Endothelial cell of umbilical vein (primary cell): ENCODE measurements around the gene SMURF1. TPM values are rescaled to one million over a fixed set of nuclear protein-coding genes. Genes with fewer than 3 reads are reported as not detected.

Experiments
- BruUV-seq: library from RNA; stranded (reverse); fragments of 400-500 nt; replicated peaks from 2 replicates; lab custom pipeline; 2021; lab: Mats Ljungman, UMichigan
- CTCF ChIA-PET: fragments of 300-600, 350-600 bp; sonication (Branson Sonifier 250); formaldehyde crosslinking; loops from one replicate; lab custom pipeline; 2021; ENCODE audit warnings: antibody characterized with exemption, inconsistent platforms; lab: Charles Lee
- POLR2A ChIA-PET: fragments of 300-600, 350-600 bp; sonication (Branson Sonifier 250); formaldehyde crosslinking; loops from one replicate; lab custom pipeline; 2021; ENCODE audit warnings: antibody characterized with exemption, inconsistent platforms; lab: Charles Lee
- DNase-seq: peaks from one replicate; pipeline ENCODE4 v3.0.0-alpha.2; 2011; ENCODE audit warnings: low read depth, low spot score
- FAIRE-seq: peaks from 2 replicates; lab custom pipeline; 2011; peaks lifted over from hg19 to GRCh38; lab: Jason Lieb, UNC
- H2AFZ ChIP-seq: 2 replicates; pipeline ENCODE4 v1.6.0; 2012; ENCODE audit warnings: low read depth, low read length, control low read depth, inconsistent platforms
- H3K27ac ChIP-seq: 2 replicates; pipeline ENCODE4 v1.5.1; 2011; ENCODE audit warnings: low read depth, mild to moderate bottlenecking, control low read depth, low read length, moderate library complexity; ENCODE audit not compliant: insufficient read depth
- H3K27me3 ChIP-seq, 2 experiments: 2 replicates each; pipeline versions ENCODE4 v1.6.0 to v1.6.1; 2011; ENCODE audit warnings: low read length in 2 of 2, mixed read lengths in 1 of 2; ENCODE audit not compliant: control insufficient read depth in 2 of 2, insufficient read depth in 2 of 2
- H3K36me3 ChIP-seq, 2 experiments: 2 replicates in 1 of 2; 3 replicates in 1 of 2; pipeline ENCODE4 v1.5.1; 2011; ENCODE audit warnings: low read length in 2 of 2, mild to moderate bottlenecking in 1 of 2, moderate library complexity in 1 of 2; ENCODE audit not compliant: control insufficient read depth in 2 of 2, insufficient read depth in 2 of 2; ENCODE audit errors: extremely low read depth in 1 of 2
- H3K4me1 ChIP-seq: 3 replicates; pipeline ENCODE4 v1.5.1; 2011; ENCODE audit warnings: mild to moderate bottlenecking, low read length; ENCODE audit not compliant: control insufficient read depth, insufficient read depth; ENCODE audit errors: extremely low read depth
- H3K4me2 ChIP-seq: 2 replicates; pipeline ENCODE4 v1.6.1; 2011; ENCODE audit warnings: low read length, control low read depth, mixed read lengths; ENCODE audit not compliant: insufficient read depth
- H3K4me3 ChIP-seq, 3 experiments: fragments of 200-600 bp in 1 of 3; sonication (generic), shearing (Covaris generic) in 1 of 3; replicated peaks in 1 of 3; 2 replicates each; pipeline ENCODE4 v1.5.1; 2011 to 2016; ENCODE audit warnings: control low read depth in 3 of 3, low read length in 3 of 3, mild to moderate bottlenecking in 2 of 3, inconsistent platforms in 1 of 3, low read depth in 1 of 3, moderate library complexity in 1 of 3; ENCODE audit not compliant: insufficient read depth in 1 of 3
- H3K79me2 ChIP-seq: 2 replicates; pipeline ENCODE4 v1.6.0; 2012; ENCODE audit warnings: low read length, inconsistent platforms; ENCODE audit not compliant: control insufficient read depth, insufficient read depth
- H3K9ac ChIP-seq: replicated peaks from 2 replicates; pipeline ENCODE3; 2011; ENCODE audit warnings: low read length, control low read depth; ENCODE audit not compliant: insufficient read depth; ENCODE audit errors: extremely low read depth
- H3K9me1 ChIP-seq: replicated peaks from 3 replicates; pipeline ENCODE4 v1.6.0; 2011; ENCODE audit warnings: mild to moderate bottlenecking, low read length; ENCODE audit not compliant: control insufficient read depth, insufficient read depth; ENCODE audit errors: extremely low read depth
- H3K9me3 ChIP-seq: replicated peaks from 2 replicates; pipeline ENCODE4 v1.5.1; 2012; ENCODE audit warnings: low read length, inconsistent platforms; ENCODE audit not compliant: control insufficient read depth, insufficient read depth
- H4K20me1 ChIP-seq: replicated peaks from 2 replicates; pipeline ENCODE3; 2011; ENCODE audit warnings: mild to moderate bottlenecking, low read length; ENCODE audit not compliant: control insufficient read depth, insufficient read depth; ENCODE audit errors: extremely low read depth
- EZH2 ChIP-seq: IDR thresholded peaks from 2 replicates; pipeline ENCODE4 v1.6.1; 2012; ENCODE audit warnings: borderline replicate concordance, low read depth, mild to moderate bottlenecking, moderate library complexity, low read length, inconsistent platforms; ENCODE audit not compliant: severe bottlenecking
- FOS ChIP-seq: IDR thresholded peaks from 2 replicates; pipeline ENCODE4 v1.6.1; 2011; ENCODE audit warnings: mild to moderate bottlenecking, low read length, moderate library complexity, borderline replicate concordance; ENCODE audit not compliant: insufficient read depth
- GATA2 ChIP-seq: IDR thresholded peaks from 2 replicates; pipeline ENCODE4 v1.7.0; 2011; ENCODE audit warnings: low read depth, mild to moderate bottlenecking, moderate library complexity, mixed read lengths, low read length; ENCODE audit not compliant: insufficient read length, insufficient read depth
- JUN ChIP-seq: IDR thresholded peaks from 2 replicates; pipeline ENCODE4 v1.6.1; 2011; ENCODE audit warnings: borderline replicate concordance, low read depth; ENCODE audit not compliant: insufficient read length, insufficient read depth
- MYC ChIP-seq: IDR thresholded peaks from one replicate; pipeline ENCODE4 v1.6.1; 2011; ENCODE audit warnings: mild to moderate bottlenecking, low read depth, low read length
- POLR2A ChIP-seq: IDR thresholded peaks from 2 replicates; pipeline ENCODE4 v1.6.1; 2012; ENCODE audit warnings: low read depth, mild to moderate bottlenecking, control low read depth, low read length
- POLR2AphosphoS5 ChIP-seq: IDR thresholded peaks from 2 replicates; pipeline ENCODE4 v1.6.1; 2012; ENCODE audit warnings: low read depth, mild to moderate bottlenecking, control low read depth, low read length, moderate library complexity; ENCODE audit not compliant: insufficient read depth
- dilution Hi-C: fragments of 300-500 bp; cut with MboI; formaldehyde crosslinking; loops from one replicate; pipeline ENCODE4 v1.15.0; 2019; ENCODE audit warnings: low sequenced_read_pairs; ENCODE audit not compliant: extremely low pct_ligation_motif_present
- intact Hi-C: fragments of 100-400 bp; cut with micrococcal nuclease; formaldehyde crosslinking; loops from one replicate; pipeline ENCODE4 v1.10.0; 2022
- polyA plus RNA-seq, 4 experiments: library from polyadenylated mRNA; depleted of rRNA in 3 of 4; stranded (reverse) in 3 of 4; unstranded in 1 of 4; fragments of >200 nt; gene quantifications; 2 replicates each; pipeline versions ENCODE4 v1.2.1 to v1.2.3, GENCODE V29; 2011 to 2012; ENCODE audit warnings: missing spikeins in 1 of 4
- total RNA-seq: library from RNA; stranded (reverse); gene quantifications from 2 replicates; pipeline ENCODE4 v1.2.3, GENCODE V29; 2021
- TF ChIP-seq, protein P1 (sequence below): IDR thresholded peaks from 2 replicates; pipeline ENCODE4 v1.6.1; 2011; ENCODE audit not compliant: insufficient read depth, insufficient read length
- TF ChIP-seq, protein P2 (sequence below), 2 donors: IDR thresholded peaks; 1 replicate in 1 of 2; 2 replicates in 1 of 2; pipeline ENCODE4 v1.5.1; 2011; ENCODE audit warnings: low read length in 2 of 2, mild to moderate bottlenecking in 2 of 2, moderate library complexity in 2 of 2, control low read depth in 1 of 2, inconsistent platforms in 1 of 2, low read depth in 1 of 2; ENCODE audit not compliant: insufficient read depth in 1 of 2; ENCODE audit errors: extremely low read depth in 1 of 2

The SMURF1 gene
- total and polyA plus RNA-seq, 2 donors (not counting 3 experiments of a cell fraction or from before 2014, with no cell fraction given): 11.5 to 22.8 TPM

DNA sequence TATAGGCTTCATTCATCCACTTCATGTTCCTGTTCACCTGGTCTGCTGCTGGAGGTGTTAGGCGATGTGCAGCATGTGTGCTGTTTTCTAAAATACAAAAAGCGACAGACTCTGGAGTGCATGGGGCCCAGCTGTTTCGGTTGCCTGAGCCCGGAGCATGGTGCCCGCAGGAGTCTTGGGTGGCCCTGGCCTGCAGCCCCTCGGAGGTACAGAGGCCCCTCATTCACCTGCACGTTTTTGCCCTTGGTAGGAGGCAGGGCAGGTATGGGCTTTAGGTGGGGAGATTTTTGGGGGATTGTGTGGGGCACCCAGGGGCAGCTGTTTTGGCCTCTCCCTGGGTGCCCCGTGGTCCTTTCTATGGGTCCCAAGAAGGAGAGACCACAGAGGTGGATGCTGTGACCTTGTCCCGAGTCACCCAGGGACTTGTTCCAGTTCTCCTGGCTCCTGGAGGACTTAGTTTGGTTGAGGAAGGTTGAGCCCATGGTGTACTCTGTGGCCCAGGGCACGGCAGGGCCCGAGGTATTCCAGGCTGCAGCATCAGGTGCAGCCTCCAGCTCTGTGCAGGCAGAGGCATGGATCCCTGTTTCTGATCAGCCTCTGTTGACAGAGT lies 134.9 kb downstream of the SMURF1 start:
- Histone ChIP-seq H3K4me1 (no peaks in the 10 kb centered on the region), H3K27ac (no peak overlapping the region), H4K20me1 (no peaks in the 10 kb centered on the region), H2AFZ (no peak overlapping the region), H3K9me1 (no peaks in the 10 kb centered on the region), H3K4me2 (no peak overlapping the region), H3K4me3 (no peak overlapping the region), H3K27me3 (no peaks in the 10 kb centered on the region), H3K9ac (no peak overlapping the region), H3K79me2 (no peaks in the 10 kb centered on the region), H3K36me3 (peaks cover 31 to 68% of the 10 kb centered on the region in 2 experiments), H3K9me3 (no peaks in the 10 kb centered on the region)
- intact Hi-C loops: no loop called here
- no peak for TF ChIP-seq GATA2
- TF ChIP-seq, protein P1, sequence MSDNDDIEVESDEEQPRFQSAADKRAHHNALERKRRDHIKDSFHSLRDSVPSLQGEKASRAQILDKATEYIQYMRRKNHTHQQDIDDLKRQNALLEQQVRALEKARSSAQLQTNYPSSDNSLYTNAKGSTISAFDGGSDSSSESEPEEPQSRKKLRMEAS: no peak
- TF ChIP-seq EZH2: no peak
- no peak for TF ChIP-seq JUN
- TF ChIP-seq POLR2AphosphoS5: no peak
- TF ChIP-seq, protein P2, sequence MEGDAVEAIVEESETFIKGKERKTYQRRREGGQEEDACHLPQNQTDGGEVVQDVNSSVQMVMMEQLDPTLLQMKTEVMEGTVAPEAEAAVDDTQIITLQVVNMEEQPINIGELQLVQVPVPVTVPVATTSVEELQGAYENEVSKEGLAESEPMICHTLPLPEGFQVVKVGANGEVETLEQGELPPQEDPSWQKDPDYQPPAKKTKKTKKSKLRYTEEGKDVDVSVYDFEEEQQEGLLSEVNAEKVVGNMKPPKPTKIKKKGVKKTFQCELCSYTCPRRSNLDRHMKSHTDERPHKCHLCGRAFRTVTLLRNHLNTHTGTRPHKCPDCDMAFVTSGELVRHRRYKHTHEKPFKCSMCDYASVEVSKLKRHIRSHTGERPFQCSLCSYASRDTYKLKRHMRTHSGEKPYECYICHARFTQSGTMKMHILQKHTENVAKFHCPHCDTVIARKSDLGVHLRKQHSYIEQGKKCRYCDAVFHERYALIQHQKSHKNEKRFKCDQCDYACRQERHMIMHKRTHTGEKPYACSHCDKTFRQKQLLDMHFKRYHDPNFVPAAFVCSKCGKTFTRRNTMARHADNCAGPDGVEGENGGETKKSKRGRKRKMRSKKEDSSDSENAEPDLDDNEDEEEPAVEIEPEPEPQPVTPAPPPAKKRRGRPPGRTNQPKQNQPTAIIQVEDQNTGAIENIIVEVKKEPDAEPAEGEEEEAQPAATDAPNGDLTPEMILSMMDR (IDR thresholded peaks at IDR 0.05; ENCODE audit: extremely low read depth in 1 of 2, insufficient read depth in 1 of 2, low read depth in 1 of 2, low read length in 2 of 2): no peak
- no peak for TF ChIP-seq FOS
- TF ChIP-seq POLR2A: no peak
- TF ChIP-seq MYC: no peak
- BruUV-seq: no TSS peak
- FAIRE-seq (no peak), DNase-seq (no peak)
- ChIA-PET CTCF (interaction anchor here (0.6 kb wide), 1 partner anchor 17 kb away, joined by 3 read pairs; no protein-coding TSS in a partner anchor), POLR2A (no interaction called here)
- dilution Hi-C loops: no loop called here
